Kidney glomerular epithelial cell (primary cell): ENCODE data around the gene GPR157.
A peak's percentile ranks its signal among the peaks of the same experiment; 100 is the strongest.
"Not testable (repeated sequence)": the region's sequence is repeated elsewhere in the genome, so short reads cannot be mapped to it uniquely, and the experiment has no call there.

Experiments used
- DNase-seq: peaks from one replicate; lab custom pipeline; 2025; lab: John Stamatoyannopoulos, UW

The GPR157 gene

GRCh38 chr1:9115351-9116205 lies 13.3 kb downstream of the GPR157 start:
- DNase-seq, result no peak

GRCh38 chr1:9112961-9113880 lies 15.7 kb downstream of the GPR157 start:
- DNase-seq, result no peak

GRCh38 chr1:9111957-9112356 lies 16.9 kb downstream of the GPR157 start:
- DNase-seq, result no peak

GRCh38 chr1:9111357-9111691 lies 17.6 kb downstream of the GPR157 start:
- DNase-seq, result no peak

DNA sequence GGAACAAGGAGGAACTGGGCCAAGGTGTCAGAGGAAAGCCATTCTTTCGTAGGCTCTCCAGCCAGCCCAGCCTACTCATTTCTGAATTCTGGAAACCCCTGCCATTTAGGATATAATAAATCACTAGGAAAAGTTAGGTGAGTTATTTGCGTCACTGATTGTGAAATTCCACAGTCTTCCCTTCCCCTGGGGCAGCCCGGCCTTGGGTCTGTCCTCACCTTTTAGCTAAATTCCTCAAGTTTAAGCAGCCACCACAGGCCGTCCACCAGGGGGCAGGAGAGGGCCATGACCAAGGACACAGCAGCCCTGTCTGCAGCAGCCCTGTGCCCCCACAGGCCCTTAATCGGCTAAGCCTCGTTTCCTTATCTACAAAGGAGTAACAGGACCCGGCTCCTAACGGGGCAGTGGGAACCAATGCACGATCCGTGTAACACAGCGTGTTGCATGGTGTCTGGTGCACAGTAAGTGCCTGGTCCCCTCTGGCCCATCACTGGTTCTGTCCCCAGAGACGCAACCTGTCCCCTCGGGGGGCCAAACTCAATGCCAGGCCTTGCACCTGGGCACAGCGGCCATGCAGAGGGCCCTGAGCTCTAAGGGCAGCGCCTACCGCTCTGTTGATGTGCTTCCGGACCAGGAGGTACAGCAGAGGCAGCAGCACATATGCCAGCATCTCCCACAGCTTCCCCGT lies 18.1 kb downstream of the GPR157 start:
- DNase-seq, result peak; percentile 69

DNA sequence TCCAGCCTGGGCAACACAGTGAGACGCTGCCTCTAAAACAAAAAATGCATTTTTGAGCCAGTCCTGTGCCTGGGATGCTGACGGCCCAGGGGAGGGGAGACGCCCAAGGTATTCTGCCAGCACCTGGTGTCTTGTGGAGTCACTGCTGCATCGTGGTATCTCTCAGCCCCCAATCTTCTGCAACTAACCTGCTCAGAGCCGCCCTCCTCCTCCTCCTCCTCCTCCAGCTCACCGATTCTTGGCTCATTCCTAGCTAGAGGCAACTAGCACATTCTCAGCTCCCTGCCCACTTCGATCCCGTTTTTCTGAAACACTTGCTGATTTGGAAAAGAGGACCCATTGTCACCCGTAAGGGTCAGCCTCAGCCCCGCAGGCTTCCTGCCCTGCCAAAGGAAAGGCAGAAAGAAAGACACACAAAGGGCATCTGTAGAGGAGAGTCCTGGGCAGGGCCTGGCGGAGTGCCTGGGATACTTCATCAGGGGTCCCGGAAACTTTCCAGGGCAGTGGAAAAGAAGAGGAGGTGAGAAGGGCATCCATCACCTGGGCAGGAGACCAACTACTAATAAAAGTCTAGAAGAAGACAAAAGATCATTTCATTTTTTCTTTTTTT lies 20.7 kb downstream of the GPR157 start:
- no peak for DNase-seq

GRCh38 chr1:9107136-9107535 lies 21.8 kb downstream of the GPR157 start:
- DNase-seq, result no peak

DNA sequence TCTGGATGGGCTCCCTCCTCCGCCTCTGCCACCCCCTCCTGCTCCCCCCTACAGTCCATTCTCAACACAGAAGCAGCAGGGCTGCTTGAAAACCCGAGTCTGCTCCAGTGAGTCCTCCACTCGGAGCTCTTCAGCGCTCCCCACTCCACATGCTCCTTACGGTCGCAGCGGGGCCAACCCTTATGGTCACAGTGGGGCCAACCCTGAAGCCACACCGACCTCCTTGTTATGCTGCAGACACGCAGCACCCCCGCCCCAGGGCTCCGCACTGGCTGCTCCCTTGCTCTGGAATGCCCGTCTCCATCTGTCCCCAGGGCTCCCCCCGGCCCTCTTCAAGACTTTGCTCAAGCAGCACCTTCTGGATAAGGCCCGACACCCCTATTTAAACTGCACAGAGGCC lies 22.6 kb downstream of the GPR157 start:
- no peak for DNase-seq

GRCh38 chr1:9105336-9105867 lies 23.5 kb downstream of the GPR157 start:
- no peak for DNase-seq

DNA sequence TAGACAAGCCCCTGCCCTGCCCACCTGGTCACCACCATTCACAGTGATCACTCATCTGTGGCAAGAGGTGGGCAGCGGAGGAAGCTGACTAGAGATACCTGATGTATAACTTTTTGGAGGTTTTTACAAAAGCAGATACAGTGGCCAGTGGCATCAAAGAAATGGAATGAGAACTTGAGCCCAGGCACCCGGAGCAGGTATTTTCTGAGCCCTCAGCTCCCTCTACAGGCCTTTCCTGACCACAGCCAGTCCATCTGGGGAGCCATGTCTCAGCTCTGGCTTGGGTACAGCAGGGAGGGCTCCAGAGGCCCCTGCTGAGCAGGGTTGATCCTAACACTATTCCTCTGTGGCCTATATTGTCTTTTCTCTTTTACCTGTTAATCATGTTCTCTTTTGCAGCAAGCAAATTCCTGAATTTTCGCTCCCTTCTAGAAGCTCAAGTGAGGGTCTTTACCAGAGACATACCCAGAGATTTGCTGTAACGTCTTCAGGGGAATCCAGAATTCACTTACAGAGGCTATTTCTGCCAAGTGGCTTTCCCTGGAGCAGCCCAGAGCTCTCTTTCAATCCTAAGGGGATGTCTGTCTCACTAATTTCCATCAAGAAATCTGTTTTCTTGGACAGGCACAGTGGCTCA lies 27.3 kb downstream of the GPR157 start:
- DNase-seq, result peak; percentile 71

DNA sequence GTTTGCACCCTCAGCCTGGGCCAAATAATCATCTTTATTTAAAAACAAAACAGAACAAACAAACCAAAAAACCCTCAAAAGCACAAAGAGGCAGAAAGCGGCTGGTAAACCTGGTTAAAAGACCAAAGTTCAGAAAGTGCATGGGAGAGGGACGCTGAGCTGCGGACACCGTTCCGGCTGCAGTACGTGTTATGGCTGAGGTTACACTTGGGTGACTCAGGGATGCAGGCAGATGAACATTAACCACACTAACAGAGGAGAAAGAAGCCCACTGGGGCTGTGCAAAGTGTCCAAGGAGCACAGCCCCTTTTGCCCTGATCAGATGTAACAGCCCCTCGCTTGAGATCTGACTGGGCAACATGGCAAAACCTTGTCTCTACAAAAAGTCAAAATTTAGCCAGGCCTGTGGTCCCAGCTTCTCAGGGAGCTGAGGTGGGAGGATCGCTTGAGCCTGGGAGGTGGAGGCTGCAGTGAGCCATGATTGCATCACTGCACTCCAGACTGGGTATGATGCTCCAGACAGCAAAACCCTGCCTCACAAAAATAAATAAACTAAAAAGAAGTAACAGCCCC lies 28.3 kb downstream of the GPR157 start:
- peak; percentile 11 for DNase-seq

- DNase-seq, result no peak
Observed at GRCh38 chr1:9099555-9099954, 29.3 kb downstream of the GPR157 start.

DNA sequence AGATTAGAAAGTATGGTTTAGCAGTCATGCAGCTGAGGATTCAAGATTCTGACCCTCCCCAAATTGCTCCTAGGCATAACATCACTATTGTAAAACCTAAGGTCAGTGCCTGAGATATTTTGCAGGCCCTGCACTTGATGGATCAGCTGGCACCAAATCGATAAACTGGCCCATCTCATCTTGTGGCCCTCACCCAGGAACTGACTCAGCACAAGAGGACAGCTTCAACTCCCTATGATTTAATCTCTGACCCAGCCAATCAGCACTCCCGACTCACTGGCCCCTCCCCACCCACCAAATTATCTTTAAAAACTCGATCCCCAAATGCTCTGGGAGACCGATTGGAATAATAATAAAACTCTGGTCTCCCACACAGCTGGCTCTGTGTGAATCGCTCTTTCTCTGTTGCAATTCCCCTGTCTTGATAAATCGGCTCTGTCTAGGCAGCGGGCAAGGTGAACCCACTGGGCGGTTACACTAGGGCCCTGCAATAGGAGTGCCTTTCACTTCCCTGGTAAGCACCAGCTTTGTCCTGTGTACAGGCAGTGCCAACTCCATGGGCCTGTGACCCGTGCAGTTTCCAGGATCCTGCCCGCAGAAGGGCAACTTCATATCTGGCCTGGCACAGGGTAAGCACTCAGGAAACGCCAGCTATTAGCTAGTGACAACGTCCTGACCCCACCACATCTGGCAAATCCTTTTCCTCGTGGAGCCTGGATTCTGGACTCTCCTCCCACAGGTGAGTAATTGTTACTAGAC lies 30.8 kb downstream of the GPR157 start:
- no peak for DNase-seq

GRCh38 chr1:9095818-9096217 lies 33.1 kb downstream of the GPR157 start:
- DNase-seq, result no peak

DNA sequence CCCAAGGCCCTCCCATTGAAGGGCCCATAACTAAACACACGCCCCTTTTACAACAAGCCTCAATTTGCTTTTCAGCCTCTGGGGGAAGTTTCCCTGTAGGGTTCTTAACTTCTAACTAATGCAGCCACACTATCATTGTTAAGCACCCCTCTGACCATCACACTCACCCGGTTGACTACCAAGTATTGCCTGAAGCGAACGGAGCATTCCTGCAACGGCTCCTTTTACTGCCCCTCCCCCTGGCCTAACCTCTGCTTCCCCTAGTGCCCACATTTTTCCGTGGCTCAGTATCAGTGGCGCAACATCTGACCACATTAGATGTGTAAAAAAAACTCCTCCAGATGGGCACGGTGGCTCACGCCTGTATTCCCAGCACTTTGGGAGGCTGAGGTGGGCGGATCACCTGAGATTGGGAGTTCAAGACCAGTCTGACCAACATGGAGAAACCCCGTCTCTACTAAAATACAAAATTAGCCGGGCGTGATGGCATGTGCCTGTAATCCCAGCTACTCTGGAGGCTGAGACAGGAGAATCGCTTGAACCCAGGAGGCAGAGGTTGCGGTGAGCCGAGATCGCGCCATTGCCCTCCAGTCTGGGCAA lies 34.8 kb downstream of the GPR157 start:
- DNase-seq, result not testable (repeated sequence)

DNA sequence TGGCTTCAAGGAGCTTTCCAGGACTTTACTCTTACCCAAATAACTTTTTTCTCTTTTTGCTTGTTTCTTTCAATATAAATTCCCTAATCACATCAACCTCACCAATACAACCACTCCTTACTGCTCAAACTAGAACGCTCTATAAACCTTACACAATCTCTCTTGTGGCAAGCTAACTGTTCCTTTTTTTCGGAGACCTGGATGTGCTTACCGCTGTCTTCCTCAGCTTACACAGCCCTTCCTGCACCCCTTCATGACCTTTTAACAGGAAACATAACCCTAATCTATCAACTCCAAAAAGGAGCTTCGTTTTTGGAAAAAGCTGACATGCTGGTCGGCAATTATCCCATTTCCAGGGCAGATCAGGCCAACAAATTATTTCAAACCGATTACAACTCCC lies 35.3 kb downstream of the GPR157 start:
- DNase-seq, result no peak

GRCh38 chr1:9093091-9093490 lies 35.8 kb downstream of the GPR157 start:
- DNase-seq, result no peak

GRCh38 chr1:9088807-9089206 lies 40.1 kb downstream of the GPR157 start:
- DNase-seq, result no peak

DNA sequence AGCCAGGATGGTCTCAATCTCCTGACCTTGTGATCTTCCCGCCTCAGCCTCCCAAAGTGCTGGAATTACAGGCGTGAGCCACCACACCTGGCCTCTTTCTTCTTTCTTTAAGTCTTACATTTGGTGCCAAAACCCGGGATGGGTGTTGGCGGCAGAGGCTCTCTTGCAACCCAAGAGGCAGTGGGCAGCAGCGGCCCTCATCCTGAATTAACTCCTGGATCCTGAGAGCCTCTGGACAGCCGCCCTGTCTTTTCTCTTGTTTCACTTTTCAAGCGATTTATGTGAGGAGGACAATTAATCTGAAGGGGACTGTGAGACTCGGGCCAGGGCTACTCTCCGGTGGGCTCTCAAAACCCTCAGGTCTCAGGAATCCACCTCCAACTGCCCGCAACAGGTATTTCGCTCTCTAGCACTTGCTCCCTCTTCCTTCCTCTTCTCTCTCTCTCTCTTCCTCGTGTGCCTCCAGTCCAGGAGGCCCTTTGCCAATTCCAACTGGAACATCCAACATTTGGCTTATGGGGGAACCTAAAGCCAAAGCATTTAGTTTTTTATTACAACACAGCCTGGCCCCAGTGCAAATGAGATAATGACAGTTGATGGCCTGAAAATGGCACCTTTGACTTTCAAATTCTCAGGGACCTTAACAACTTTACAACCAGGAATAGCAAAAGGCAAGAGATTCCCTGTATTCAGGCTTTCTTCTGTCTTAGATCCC lies 41.3 kb downstream of the GPR157 start:
- DNase-seq, result no peak
